Measurements from ENCODE around the gene KREMEN1.

DNA sequence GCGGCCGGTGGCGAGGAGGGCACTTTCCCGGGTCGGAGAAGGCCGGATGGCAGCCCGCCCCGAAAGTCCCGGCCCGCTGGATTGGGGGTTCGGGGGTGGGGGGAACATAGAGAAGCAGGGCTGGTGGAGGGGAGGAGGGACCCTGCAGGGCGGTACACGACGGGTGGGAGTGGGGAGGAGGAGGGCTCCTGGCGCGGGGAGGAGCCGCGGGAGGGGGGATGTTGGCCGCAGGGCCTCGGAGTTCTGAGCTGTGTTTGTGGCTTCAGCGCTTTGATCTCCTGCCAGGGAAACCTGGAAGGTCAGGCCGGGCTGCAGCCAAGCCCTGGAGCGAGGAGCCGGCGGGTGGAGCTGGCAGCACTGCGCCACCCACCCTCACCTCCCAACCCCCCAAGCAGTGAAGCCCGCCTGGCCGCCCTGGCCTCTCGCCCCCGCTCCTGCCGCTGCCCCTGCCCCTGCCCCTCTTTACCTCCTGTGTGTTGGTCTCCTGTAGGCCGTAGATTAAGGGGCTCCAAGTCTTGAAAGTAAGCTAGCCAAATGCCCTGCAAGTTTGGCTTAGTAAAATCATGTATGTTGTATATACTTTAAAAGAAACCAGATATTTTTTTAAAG is 42.1 kb upstream of the KREMEN1 start:
- TF ChIP-seq, protein P1, sequence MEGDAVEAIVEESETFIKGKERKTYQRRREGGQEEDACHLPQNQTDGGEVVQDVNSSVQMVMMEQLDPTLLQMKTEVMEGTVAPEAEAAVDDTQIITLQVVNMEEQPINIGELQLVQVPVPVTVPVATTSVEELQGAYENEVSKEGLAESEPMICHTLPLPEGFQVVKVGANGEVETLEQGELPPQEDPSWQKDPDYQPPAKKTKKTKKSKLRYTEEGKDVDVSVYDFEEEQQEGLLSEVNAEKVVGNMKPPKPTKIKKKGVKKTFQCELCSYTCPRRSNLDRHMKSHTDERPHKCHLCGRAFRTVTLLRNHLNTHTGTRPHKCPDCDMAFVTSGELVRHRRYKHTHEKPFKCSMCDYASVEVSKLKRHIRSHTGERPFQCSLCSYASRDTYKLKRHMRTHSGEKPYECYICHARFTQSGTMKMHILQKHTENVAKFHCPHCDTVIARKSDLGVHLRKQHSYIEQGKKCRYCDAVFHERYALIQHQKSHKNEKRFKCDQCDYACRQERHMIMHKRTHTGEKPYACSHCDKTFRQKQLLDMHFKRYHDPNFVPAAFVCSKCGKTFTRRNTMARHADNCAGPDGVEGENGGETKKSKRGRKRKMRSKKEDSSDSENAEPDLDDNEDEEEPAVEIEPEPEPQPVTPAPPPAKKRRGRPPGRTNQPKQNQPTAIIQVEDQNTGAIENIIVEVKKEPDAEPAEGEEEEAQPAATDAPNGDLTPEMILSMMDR (IDR thresholded peaks at IDR 0.05 in 2 of 3, conservative IDR thresholded peaks at IDR 0.05 in 1 of 3; ENCODE audit: borderline replicate concordance in 1 of 3, insufficient read depth in 1 of 3, low read depth in 2 of 3, low read length in 2 of 3): no peak
- TF ChIP-seq SIN3A (IDR thresholded peaks at IDR 0.05; ENCODE audit: low read depth): no peak
- no peak for TF ChIP-seq RAD21 (IDR thresholded peaks at IDR 0.05; ENCODE audit: low read depth)
- TF ChIP-seq JUND (IDR thresholded peaks at IDR 0.05): peak; percentile 75
- TF ChIP-seq POLR2A (IDR thresholded peaks at IDR 0.05; ENCODE audit: borderline replicate concordance, extremely low read depth, insufficient read depth, insufficient read length): no peak
- TF ChIP-seq POLR2AphosphoS5 (IDR thresholded peaks at IDR 0.05; ENCODE audit: low read depth, low read length): 0 out of 2 replicates have a peak, but pooled peaks have one; percentile 43
- no peak for TF ChIP-seq ELF1 (IDR thresholded peaks at IDR 0.05; ENCODE audit: borderline replicate concordance, low read depth)
